GM19438 (cell line): ENCODE measurements around the gene SCRT2.

Experiments
- ATAC-seq: cut with Tn5 transposase; IDR thresholded peaks from one replicate; pipeline ENCODE4 v1.9.1; 2021; ENCODE audit warnings: low read depth; ENCODE audit not compliant: unreplicated experiment

SCRT2 gene

DNA sequence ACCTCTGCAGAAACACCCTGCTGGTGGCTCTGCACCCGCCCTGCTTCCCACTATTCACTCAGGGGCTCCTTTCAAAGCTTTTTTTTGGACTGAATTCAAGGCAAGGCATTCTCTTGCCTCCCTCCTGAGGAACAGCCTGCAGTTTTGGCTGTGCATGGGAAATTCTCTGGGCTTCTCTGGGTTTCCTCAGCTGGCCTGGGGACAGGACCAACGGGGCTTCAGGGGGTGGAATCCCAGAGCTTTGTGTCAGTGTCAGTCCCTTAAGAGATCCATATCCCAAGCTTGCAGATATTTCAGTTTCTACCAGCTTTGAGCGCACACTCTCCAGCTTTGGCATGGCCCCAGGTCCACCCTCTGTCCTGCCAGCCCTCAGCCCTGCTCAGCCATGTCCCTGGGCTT, 2.0 kb downstream of the SCRT2 start:
- ATAC-seq: no peak

DNA sequence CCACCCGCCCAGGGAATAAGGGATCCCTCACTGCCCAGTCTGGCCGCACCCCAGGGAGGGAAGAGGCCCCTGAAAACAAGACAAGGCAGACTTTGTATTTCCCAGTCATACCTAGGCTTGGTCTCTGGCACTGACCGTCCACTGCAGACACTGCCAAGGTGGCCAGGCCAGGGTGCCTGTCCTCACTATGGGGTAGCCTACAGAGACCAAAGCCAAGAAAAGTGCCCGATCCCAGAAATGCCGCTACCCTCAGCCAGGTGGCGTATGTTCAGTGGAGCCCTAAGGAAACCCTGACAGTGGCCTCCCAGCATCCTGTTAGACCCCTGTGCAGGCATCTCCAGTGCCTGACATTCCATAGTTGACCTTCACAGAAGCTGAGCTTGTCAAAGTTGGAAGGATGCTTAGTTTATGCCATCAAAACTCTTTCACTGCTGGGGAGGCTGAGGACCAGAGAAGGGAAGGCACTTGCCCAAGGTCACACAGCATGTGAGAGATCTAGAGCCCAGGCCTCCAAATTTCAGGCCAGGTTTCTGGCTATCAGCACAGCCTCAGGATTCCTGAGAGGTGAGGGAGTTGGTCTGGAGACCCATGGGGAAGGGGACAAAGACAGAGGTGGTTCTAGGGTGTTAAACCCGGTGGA, 2.5 kb downstream of the SCRT2 start:
- ATAC-seq: no peak

DNA sequence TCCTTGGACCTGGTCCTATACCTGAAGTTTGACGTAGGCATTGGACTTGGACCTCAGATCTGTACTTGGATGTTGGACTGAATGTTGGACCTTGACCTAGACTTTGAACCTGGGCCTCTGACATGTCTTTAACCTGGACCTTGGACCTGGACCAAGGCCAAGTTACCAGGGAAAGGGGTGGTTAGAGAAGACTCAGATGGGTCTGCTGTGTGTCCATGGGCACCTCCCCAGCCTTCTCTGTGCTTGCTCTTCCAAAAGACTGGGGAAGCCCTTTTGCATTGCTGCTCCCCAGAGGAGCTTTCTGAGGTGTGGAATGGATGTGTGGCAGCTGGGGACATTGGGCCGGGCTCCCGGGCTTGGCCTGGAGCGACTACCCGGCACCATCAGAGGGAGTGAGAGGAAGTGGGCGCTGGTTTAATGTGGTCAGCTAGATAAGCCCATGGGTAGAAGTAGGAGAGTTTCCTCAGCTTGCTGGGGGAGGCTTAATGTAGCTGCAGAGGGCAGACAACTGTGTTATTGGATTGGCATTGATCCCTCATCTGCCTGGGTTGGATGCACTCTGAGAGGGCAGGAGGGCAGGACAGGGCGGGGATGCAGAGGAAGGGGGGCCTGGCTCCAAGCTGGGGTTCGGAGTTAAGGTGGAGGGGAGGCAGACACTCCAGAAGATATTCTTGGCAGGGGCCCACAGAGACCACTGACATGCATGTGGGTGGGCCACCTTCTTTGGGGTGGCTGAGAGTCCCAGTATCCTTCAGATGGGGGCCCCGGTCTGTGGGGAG, 4.2 kb downstream of the SCRT2 start:
- ATAC-seq: no peak

DNA sequence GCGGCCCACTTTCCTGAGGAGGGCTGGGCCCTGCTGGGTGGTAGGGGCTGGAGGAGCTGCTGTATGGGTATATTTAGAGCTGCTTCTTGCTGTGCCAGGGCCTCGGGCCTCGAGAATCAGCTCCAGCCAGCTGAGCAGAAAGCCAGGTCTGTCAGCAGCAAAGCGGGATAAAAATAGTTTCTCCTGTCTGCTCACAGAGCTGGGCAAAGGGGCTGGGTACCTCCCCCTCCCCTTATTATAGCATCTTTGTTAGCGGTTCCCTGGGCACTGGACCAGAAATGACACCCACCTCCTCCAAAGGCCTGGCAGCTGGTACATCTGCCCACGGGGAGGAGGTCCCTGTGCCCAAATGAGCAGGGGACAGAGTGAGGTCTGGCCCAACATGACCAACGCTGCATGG, 6.0 kb downstream of the SCRT2 start:
- ATAC-seq: no peak

DNA sequence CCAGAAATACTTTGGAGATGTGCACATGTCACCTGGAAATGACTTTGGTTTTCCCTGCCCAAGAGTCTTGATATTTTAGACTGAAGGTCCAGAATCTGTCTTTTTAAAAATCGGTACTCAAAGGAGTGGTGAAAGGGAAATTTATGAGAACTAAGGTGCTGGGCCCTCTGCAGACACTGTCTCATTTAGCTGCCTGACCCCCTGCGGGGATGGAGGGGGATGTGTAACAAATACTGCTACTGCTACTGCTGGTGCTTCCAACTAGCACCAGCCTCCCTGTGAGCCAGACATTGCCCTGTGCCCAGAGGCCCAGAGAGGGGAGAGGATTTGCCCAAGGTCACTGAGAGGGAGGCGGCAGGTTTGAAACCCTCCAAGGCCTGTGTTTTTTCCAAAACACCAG, 7.0 kb downstream of the SCRT2 start:
- no peak for ATAC-seq

DNA sequence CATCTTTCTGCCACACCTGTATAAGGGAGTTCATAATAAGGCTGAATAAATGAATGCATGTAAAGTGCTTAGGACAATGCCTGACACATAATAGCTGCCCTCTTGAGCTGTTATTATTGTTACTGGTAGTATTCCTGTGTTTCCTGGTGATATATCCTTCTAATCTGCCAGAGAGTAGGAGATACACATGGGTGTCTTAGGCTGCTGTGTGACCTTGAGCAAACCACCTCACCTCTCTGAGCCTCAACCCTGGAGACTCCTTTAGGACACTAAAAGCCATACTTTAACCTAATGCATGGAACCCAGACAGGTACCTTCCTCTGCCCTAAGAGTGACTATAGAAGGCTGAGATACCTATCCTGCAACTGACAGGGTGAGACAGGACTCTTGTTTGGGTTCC, 7.6 kb downstream of the SCRT2 start:
- ATAC-seq: no peak

DNA sequence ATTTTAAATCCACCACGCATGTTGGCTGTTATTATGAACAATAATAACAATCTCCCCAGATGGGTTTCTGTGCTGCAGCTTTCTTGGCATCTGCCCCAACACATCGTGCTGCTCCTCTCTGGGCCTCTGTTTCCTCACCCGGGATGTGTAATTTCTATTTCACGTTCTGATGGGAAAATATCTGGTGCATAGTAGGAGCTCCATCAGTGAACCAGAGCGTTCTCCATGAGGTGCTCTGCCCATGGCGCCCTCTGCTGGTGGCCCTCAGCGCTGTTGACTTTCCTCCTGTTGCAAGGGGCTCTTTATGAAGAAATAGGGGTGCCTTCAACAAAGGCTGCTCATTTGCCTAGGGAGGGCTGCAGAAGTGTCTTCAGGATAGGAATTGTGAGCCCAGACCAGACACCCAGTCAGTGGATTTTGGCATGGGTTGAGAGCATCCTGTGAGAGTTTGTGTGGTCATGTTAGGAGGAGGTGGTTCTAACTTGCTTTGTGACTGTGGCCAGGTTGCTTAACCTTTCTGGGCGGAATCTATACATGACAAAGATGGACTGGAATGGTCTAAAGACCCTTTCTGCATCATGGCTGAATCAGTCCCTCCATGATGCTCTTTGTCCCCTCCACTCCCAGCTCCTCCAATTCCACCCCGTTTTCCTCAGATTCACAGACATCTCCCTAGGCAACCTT, 8.1 kb downstream of the SCRT2 start:
- no peak for ATAC-seq

DNA sequence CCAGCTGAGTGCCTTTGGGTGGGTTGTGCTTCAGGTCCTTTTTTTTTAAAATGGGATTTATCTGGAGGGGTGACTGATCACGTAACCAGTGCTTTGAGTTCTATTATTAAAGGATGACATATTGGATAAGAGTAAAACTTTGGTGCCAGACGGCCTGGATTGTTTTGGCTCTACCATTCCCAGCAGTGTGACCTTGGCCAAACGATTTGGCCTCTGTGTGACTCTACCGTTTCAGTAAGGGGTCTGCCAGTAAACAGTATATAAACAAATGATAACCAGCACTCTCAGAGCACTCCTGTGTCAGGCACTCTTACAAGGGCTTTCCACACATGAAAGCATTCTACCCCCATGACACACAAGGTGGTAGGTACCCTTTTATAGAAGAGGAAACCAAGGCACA, 8.7 kb downstream of the SCRT2 start:
- no peak for ATAC-seq

DNA sequence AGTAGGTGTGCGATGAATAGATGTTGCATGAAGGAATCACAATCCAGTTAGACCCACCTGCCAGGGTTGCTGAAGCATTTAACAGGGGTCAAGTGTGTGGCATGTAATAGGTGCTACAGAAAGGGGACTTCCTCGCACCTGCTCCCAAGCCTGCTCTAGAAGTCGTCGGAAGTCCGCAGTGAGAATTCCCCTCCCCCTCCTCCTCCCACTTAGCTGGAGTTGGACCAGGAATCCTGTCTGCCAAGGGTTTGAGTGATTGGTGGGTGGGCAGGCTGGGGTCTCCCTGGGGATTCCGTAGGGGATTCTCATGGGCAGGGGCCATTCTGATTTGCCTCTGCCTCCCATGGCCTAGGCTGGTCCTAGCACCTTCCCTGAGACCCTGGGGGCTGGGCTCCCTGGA, 10.3 kb downstream of the SCRT2 start:
- ATAC-seq: no peak

DNA sequence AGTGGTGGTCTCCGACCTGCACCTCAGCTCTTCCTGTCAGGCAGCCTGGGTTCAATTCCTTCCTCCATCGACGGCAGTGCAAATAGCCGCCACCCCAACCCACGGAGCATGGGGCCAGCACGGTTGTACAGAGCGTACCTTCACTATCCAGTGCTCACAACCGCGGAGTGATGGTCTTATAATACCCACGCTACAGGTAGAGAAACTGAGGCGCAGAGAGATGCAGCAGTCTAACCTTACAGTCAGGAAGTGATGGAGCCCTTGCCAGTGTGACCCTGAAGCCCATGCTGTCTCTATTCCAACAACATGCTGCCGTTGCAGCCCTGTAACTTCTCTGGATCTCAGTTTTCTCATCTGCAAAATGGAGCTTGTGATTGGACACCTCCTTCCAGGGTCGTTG, 11.0 kb downstream of the SCRT2 start:
- no peak for ATAC-seq

DNA sequence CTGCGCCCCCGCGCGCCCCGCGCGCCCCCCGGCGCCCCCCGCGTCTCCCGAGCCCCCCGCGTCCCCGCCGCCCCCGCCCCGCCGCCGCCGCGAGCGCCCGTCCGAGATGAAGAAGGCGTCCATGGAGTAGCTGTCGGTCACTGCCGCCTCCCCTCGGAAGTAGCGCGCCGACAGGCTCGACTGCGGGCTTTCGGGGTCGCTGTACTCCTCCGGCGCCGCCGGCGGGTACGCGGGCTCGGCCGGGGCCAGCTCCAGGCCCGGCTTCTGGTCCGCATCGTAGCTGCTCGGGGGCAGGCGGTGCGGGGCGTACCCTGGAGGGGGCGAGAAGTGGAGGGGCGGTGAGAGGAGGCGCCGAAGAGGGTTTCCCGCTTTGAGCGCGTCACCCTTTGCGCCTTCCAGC, 11.5 kb downstream of the SCRT2 start:
- no peak for ATAC-seq

DNA sequence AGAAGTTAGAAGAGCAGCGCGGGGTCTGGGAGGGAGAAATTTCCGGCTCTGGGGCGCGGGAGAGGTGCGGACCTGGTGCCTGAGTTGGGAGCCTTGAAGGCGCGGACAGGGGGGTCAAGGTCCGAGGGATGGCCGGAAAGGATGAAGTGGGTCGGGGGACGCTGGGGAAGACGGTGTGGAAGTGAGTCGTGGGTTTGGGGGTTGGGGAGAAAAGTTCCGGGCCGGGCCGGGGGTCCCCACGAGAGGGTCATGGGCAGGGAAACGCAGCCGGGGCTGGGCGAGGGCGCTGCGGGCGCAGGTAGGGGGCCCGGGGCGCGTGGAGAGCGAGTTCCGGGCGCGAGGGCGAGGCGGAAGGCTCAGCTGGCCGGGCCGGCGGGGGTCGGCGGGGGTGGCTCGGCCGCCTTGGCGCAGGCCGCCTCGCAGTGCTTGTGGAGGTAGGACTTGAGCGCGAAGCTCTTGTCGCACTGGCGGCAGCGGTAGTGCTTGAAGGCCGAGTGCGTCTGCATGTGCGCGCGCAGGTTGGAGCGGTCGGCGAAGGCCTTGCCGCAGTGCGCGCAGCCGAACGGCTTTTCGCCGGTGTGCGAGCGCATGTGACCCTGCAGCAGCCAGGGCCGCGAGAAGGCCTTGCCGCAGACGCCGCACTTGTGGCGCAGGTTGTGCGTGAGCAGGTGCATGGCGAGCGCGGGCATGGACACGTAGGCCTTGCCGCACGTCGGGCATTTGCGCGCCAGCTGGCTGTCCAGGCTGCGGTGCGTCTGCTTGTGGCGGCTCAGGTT, 12.1 kb downstream of the SCRT2 start:
- no peak for ATAC-seq

DNA sequence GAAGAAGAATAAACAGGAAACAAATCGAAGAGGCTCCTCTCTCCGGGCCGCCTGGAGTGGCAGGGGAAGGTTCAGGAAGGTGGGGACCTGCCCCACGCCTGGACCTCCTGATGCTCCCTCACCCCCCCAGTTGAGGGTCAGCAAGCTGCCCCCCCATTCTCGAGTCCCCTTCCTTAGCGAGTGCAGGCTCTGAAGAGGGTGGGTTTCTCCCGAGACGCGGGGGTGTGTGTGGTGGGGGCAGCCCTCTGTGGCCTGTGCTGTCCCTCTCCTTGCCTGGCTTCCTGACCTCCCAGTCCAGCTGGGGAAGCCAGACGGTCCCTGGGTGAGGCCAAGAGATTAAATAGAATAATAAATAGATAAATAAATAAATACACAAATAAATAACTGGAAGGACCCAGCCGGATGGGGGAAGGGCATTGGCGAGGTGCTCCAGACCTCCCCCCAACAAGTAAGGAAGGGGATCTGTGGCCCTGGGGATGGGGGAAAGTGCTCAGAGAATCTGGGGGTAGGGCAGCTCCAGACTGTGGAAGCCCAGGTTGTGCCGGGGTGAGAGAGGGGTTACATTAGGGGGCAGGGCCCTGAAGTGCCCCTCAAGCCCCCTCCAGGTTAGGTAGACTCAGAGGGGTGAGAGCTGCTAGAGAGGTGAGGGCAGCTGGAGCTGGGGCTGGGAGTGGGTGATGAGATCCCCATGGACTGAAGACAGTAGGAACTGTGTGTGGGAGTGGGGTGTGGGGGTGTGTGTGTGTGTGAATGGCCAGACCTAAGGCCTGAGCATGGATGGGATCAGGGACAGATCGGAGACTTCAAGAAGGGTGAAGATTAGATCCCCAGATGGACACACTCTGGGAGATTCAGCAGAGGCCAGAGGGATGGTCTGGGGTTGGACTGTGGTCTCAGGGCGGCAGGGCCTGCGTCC, 13.1 kb downstream of the SCRT2 start:
- no peak for ATAC-seq

DNA sequence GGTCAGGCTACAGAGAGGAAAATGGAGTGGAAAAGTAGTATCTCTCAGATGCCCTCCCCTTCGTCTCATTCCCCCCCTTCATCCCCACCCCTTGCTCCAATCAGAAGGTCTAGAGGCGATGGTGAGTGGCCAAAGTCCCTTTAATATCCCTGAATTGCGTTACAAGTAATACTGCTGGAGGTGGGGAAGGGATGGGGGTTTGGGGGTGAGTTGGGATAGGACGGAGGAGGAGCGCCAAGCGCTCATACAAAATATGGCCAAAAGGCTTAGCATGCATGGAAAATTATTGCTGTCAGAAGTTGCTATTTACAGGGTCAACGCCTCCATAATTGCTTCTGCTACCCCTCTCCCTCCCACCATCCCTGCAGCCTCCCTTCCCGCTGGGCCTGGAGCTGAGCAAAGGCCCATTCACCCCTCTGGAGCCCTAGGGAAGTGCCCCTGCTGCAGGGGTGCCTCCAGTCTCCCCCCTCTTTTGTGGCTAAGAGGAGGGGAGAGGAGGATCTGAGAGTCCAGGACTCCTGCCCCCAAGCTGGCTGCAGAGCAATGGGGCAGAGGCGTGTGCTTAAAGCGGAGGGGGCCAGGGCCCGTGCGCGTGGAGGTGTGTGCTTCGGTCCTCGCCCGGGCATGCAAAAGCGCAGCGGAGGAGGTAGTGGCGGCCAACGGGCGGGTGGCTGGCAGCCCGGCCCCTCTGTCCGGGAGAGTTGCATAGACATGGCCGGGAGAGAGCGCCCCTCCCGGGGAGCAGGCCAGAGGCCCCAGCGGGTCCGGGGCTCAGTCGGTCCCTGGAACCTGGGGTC, 13.9 kb downstream of the SCRT2 start:
- ATAC-seq: no peak

DNA sequence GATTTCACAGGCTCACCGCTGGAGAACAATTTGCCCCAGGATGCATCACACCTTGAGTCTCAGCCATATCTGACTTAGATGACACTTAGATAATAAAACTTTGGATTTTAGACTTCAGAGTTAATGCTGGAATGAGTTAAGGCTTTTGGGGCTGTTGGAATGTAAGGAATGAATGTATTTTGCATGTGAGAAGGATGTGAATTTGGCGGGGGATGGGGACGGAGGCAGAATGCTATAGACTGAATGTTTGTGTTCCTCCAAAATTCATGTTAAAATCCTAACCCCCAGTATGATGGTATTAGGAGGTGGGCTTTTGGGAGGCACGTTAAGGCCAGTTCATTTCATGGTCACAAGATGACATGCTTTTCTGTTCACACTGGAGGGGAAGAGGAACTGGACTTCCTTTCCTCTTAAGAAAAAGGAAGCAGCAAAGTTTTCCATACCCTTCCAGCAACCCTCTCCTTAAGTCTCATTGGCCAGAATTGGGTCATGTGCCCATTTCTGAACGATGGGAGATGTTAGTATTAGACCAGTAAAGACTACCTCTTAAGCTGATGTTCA, 16.8 kb downstream of the SCRT2 start:
- ATAC-seq: no peak

DNA sequence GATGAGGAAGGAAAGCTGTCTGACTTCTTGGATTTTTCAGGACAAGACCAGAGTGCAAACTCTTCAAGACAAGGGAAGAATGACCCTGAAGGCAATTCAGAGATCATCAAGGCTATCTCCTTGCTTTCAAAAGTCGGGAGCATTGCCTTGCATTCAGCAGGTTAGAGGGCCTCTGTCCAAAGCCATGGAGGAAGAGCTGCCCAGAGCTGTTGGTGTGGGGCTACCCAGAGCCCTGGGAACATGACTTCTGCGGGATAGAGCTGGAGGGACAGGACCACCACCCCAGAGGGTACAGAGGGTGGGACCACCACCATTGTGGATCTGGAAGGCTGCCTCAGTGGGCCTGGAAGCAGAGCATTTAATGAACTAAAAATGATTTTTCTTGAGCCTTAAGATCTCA, 17.4 kb downstream of the SCRT2 start:
- ATAC-seq: no peak

DNA sequence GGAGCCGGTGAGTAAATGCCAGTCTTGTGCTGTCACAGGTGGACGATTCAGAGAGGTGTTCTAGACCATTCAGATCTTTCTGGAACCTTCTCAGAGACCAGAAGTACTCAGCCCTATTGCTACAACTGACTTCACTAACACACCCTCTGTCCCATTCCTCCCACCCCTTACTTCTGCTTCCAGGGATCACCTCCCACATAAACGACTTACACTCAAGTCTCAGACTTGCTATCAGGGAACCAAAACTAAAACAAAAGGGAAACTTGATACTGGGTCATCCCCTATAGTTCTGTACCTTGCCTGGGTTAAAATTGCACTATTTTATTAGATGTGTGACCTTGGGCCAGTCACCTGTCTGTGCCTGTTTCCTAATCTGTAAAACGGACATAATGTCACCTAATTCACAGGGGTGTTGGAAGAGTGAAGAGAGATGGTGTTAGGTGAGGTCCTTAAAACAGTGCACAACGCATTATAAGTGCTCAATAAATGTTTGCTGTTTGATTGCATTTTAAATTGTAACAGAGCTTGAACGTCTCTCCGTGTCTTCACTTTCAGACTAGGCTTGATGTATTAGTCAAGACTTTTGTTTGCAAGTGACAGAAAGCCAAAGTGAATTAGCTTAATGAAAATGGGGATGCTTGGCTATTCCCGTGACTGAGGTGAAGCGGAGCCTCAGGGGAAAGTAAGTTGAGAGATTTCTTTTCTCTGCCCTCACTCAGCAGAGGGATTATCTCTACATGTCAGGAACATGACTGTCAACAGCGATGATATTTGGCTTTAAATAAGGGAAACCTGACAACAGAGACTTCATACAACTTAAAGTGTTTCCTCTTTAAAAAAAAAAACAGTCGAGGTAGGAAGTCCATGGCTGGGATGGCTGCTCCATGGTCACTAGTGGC, 19.6 kb downstream of the SCRT2 start:
- no peak for ATAC-seq

DNA sequence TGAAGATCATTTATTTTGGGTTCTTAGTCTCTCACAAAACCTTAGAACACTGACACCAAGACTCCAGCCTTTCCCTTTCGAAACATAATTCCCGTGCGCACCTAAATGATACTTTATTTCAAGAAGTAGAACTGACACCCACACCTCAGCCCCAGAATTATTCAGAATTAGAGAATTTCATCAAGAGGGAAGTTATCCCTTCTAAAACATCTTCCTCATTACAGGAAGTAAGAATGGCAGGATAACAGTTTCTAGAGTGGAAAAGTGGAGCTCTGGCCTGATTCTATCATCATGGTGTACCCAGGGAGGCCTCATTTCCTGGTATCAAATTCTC, 21.2 kb downstream of the SCRT2 start:
- no peak for ATAC-seq
